ENCODE results near the gene POU2AF2.

The POU2AF2 gene

DNA sequence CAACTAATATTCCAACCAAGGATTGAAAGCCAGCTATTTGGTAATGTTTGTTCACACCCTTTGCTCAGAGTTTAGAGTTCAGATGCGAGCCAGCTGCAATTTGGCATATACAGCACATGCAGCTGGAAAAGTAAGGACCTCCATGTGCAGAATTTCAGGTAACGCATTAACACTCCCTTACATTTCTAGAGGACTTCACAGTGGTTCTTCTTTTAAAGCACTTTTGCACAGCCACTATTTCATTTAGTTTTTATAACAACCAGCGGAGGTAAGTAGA, 56.3 kb downstream of the POU2AF2 start:
- DNase-seq (ENCODE audit: extremely low read depth, low read depth), result no peak
- TF ChIP-seq, protein P1, sequence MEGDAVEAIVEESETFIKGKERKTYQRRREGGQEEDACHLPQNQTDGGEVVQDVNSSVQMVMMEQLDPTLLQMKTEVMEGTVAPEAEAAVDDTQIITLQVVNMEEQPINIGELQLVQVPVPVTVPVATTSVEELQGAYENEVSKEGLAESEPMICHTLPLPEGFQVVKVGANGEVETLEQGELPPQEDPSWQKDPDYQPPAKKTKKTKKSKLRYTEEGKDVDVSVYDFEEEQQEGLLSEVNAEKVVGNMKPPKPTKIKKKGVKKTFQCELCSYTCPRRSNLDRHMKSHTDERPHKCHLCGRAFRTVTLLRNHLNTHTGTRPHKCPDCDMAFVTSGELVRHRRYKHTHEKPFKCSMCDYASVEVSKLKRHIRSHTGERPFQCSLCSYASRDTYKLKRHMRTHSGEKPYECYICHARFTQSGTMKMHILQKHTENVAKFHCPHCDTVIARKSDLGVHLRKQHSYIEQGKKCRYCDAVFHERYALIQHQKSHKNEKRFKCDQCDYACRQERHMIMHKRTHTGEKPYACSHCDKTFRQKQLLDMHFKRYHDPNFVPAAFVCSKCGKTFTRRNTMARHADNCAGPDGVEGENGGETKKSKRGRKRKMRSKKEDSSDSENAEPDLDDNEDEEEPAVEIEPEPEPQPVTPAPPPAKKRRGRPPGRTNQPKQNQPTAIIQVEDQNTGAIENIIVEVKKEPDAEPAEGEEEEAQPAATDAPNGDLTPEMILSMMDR (IDR thresholded peaks at IDR 0.05; ENCODE audit: low read depth, low read length, missing control alignments), result no peak
- H3K4me3 ChIP-seq (replicated peaks; ENCODE audit: low read depth, low read length), result no peak overlapping the region

DNA sequence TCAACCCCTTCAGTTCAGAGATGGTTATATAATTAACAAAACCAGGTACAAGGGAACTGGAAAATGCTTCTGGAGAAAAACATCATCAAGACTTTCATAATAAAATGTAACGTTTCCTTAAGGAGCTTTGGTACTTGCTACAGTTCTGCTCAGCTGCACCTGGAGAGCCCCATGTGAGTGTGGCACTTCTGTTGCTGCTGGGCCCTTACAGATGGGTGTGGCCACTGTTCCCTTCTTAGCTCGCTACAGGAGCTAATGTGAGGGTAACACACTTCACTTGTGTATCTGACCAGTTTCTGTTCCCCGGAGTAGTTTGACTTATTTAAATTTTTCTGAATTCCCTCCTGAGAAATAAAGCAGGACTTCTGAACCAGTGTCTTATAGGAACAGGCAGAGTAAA, 56.8 kb downstream of the POU2AF2 start:
- H3K4me3 ChIP-seq (replicated peaks; ENCODE audit: low read depth, low read length), result no peak overlapping the region
- TF ChIP-seq, protein P1 (IDR thresholded peaks at IDR 0.05; ENCODE audit: low read depth, low read length, missing control alignments), result no peak
- no peak for DNase-seq (ENCODE audit: extremely low read depth, low read depth)

DNA sequence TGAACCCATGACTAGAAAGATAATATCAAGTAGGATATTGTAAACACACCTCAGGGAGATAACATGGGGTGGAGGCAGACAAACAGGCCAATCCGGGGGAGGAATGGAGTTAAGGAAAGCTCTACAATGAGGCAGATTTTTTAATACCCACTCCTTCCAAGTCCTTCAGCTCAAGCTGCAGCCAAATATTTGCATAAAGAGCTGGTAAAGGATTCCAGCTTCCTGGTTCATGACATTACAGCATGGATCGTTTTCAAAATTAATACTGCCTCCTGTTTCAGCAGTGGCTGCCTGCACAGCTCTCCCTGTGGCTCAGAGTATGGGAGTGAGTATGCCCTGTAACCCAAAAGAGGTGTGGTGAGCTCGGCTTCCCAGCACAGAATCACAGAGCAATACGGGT, 57.9 kb downstream of the POU2AF2 start:
- no peak overlapping the region for H3K4me3 ChIP-seq (replicated peaks; ENCODE audit: low read depth, low read length)
- TF ChIP-seq, protein P1 (IDR thresholded peaks at IDR 0.05; ENCODE audit: low read depth, low read length, missing control alignments), result no peak
- DNase-seq (ENCODE audit: extremely low read depth, low read depth), result no peak

DNA sequence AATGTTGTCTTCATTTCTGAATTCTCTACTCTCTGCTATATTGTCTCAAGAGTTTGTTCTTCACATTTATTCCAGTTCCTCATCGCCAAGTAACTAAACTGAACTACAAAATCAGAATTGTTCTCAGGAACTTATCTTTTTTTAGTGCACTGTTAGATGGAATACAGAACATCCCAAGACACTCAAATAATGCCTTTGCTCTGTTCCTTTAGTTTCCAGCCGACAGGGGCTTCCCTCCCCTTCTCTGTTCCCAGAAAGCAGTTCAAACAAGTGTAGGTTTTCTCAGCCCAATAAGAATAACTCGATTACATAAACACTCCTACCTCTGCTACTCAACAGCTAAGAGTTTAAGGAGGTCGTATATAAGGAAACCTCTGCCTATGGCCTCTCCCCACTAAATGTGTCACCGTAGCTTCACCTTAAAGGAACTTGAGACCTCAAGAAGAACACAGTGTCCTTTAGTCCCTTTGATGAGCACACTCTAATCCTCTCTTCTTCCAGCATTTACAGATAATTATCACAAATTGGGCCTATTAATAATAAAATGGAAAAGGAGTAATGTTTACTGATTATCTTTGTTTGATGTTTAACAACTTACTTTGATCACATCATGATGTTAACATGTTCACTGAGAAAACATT, 59.8 kb downstream of the POU2AF2 start:
- TF ChIP-seq, protein P1 (IDR thresholded peaks at IDR 0.05; ENCODE audit: low read depth, low read length, missing control alignments), result no peak
- no peak for DNase-seq (ENCODE audit: extremely low read depth, low read depth)
- no peak overlapping the region for H3K4me3 ChIP-seq (replicated peaks; ENCODE audit: low read depth, low read length)

DNA sequence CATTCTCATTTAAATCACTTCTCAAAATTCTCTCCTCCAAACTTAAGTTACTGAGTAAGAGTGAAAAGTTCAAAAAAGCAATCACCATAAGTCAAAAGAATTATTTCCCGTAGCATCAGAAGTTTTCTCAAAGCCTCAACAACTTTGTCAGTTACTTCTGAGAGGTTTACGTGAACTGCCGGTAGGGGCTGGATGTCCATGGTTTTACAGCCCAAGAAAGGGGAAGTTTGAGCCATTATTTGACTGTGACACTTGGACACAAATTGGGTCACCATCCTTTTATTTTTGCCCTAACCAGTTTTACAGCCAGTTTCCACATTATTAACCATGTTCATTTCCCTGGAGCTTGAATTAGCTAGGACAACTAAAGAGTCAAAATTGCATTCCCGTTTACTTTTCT, 60.4 kb downstream of the POU2AF2 start:
- DNase-seq (ENCODE audit: extremely low read depth, low read depth), result no peak
- H3K4me3 ChIP-seq (replicated peaks; ENCODE audit: low read depth, low read length), result no peak overlapping the region
- TF ChIP-seq, protein P1 (IDR thresholded peaks at IDR 0.05; ENCODE audit: low read depth, low read length, missing control alignments), result peak; percentile 6

DNA sequence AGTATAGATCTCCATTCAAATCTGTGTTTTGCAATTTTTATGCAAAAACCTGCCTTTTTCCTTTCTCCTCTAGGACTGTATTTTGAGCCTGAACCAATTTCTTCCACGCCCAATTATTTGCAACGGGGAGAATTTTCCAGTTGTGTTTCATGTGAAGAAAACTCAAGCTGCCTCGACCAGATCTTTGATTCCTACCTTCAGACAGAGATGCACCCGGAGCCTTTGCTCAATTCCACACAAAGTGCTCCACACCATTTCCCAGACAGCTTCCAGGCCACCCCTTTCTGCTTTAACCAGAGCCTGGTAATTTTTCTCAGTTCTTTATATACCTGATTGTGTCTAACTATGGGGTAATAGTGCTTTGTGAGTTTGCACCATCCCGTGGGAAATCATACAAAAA, 60.8 kb downstream of the POU2AF2 start:
- no peak for DNase-seq (ENCODE audit: extremely low read depth, low read depth)
- no peak overlapping the region for H3K4me3 ChIP-seq (replicated peaks; ENCODE audit: low read depth, low read length)

More for the DNA sequence above, 60.8 kb downstream of the POU2AF2 start:
- TF ChIP-seq, protein P1 (IDR thresholded peaks at IDR 0.05; ENCODE audit: low read depth, low read length, missing control alignments), result no peak

All from HFF-Myc (cell line).